ENCODE results near the gene BAHCC1. TPM values are rescaled to one million over a fixed set of nuclear protein-coding genes. Genes with fewer than 3 reads are reported as not detected.

The BAHCC1 gene
- total and polyA plus RNA-seq, 10 of the 15 experiments (the other 5 are each of a cell fraction or from before 2014, with no cell fraction given) = 0.03 to 0.14 (median 0.11) TPM; not detected in 6

DNA sequence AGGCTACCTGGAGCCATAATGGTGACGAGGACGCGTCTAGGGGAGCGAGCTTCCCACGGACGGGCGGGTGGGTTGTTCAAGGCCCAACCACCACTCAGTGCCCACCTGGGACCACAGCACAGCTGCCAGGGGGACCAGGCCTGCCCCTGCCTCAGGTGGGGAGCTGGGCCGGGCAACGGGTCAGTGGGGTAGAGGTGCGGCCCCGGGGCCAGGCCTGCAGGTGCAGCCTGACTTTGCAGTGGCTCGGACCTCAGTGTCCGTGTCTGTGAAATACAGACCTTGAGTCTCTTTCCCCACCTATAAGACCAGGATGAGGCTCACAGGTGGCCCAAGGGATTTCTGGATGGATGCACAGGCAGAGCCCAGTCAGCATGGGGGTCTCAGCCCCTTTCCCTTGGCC is 74.0 kb downstream of the BAHCC1 start:
- Histone ChIP-seq H3K79me2 (ENCODE audit: control insufficient read depth, insufficient read depth, low read length) (no peaks in the 10 kb centered on the region), H2AFZ (ENCODE audit: control insufficient read depth, low read depth, low read length) (no peak overlapping the region), H3K9ac (ENCODE audit: control insufficient read depth, insufficient read depth, low read length) (no peak overlapping the region), H4K20me1 (ENCODE audit: control insufficient read depth, insufficient read depth) (no peaks in the 10 kb centered on the region), H3K9me3 (replicated peaks; ENCODE audit: control insufficient read depth, insufficient read depth, low read length) (no peaks in the 10 kb centered on the region; the same call in 2 of the 3 replicates), H3K4me1 (ENCODE audit: control insufficient read depth, insufficient read depth, low read length) (no peaks in the 10 kb centered on the region), H3K27me3 (replicated peaks in 1 of 2; ENCODE audit: control insufficient read depth in 2 of 2, insufficient read depth in 2 of 2, low read length in 1 of 2) (peaks cover 0 to 1% of the 10 kb centered on the region in 2 experiments; a peak in 2 of 4 replicates), H3K36me3 (ENCODE audit: control insufficient read depth in 2 of 2, insufficient read depth in 2 of 2, low read length in 1 of 2) (no peaks in the 10 kb centered on the region), H3K27ac (ENCODE audit: control insufficient read depth, insufficient read depth) (no peak overlapping the region), H3K4me3 (no peak overlapping the region), H3K4me2 (ENCODE audit: control insufficient read depth, insufficient read depth) (no peak overlapping the region)
- in situ Hi-C loops (cut with MboI) (no loop called here), intact Hi-C loops (cut with micrococcal nuclease; ENCODE audit: unreplicated experiment) (no loop called here)
- TF ChIP-seq SREBF2 (IDR thresholded peaks at IDR 0.05; ENCODE audit: low read length) (no peak), BCL11A (IDR thresholded peaks at IDR 0.05; ENCODE audit: low read depth, low read length) (no peak), NR2C2 (IDR thresholded peaks at IDR 0.05; ENCODE audit: borderline replicate concordance, control insufficient read depth, insufficient read length, low read depth) (no peak), TCF12 (IDR thresholded peaks at IDR 0.05; ENCODE audit: low read depth, low read length) (no peak), E4F1 (IDR thresholded peaks at IDR 0.05; ENCODE audit: borderline replicate concordance, partially characterized antibody) (no peak)
- ChIA-PET CTCF (no interaction called here), SMC1A (ENCODE audit: uncharacterized antibody, unreplicated experiment) (no interaction called here), POLR2A (no interaction called here), RAD21 (ENCODE audit: unreplicated experiment) (no interaction called here)
- no peak for FAIRE-seq
- WGBS (ENCODE audit: insufficient coverage, insufficient replicate concordance, low lambda C conversion rate, missing lambda C conversion rate) = 35% methylated on average over 13 of the region's 13 CpGs
- no peak for ATAC-seq
- no TSS peak for BruUV-seq (replicated peaks)
- DNase-seq (ENCODE audit: low read depth, low spot score) = no peak
